Inflammatory macrophage (primary cell): ENCODE results near the gene BRD3.
"Not testable (repeated sequence)": the region's sequence is repeated elsewhere in the genome, so short reads cannot be mapped to it uniquely, and the experiment has no call there.

Source experiments
- DNase-seq, 2 donors: peaks; one replicate each; pipeline ENCODE4 v3.0.0-alpha.2; 2020 to 2022

BRD3 gene

DNA sequence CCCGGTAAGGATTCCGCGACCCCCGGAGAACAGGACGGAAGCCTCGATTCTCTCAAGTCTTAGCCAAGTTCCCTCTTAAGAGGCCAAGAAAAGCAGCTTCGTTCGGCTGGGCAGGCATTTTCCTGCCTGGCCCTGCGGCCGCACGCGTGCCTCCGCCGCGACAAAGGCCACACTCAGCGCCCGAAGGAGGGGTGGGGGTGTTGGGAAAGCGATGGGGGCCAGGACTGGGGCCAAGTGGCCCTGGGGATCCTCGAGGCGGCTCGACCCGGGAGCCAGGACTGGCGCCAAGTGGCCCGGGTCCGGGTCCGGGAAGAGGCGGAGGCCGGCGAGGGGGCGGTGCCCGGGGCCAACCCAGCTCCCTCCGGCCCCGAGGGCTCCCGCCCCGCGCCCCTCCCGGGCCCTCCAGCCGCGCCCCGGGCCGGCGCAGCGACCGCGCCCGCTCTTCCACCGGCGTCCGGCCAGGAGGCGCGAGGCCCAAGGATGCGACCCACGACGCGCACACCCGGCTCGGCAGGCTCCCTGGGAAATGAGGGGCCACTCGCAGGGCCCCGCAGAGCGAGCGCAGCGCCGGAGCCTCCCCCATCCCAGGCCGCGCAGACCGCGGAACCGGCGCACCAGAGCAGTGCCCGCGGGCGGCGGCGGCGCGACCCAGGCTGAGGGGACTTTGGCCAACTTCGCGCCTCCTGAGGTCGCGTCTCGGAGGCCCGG lies 76.5 kb downstream of the BRD3 start:
- DNase-seq = no peak

DNA sequence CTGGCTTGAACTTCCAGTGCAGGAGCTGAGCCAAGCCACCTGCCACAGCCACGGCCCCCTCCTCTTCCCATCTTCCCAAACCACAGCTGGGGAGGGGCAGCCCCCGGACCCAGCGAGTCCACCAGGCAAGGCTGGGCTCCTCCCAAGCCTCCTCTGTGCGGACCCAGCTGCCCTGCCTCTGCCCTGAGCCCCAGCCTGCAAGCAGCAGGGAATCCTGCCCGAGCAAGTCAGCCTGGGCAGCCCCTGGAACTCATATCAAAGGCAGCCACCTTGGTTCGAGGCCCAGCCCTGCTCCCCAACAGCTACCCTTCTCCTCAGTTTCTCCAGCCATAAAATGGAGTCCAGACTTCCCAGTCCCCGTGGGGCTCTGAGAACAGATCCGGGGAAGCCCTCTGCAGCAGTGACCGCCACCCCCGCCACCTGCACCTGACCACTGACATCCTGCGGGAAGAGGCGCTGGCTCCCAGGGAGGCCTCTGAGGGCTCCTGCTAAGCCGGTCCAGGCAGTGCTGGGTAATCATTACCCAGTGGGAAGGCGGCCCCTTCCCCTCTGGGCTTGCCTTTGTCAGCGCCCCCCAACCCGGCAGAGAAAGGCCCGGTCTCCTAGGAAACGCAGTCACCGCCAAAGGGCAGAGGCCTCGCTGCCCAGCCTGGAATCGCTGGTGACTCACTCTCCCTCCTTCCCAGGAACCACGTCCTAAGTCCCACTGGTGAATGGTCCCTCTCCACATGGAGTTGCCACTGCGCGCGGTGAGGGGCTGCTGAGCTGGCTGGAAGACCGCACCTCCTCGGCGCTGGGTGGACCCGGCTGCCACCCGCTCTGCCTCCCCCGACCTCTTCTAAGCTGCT lies 77.2 kb downstream of the BRD3 start:
- DNase-seq = no peak

DNA sequence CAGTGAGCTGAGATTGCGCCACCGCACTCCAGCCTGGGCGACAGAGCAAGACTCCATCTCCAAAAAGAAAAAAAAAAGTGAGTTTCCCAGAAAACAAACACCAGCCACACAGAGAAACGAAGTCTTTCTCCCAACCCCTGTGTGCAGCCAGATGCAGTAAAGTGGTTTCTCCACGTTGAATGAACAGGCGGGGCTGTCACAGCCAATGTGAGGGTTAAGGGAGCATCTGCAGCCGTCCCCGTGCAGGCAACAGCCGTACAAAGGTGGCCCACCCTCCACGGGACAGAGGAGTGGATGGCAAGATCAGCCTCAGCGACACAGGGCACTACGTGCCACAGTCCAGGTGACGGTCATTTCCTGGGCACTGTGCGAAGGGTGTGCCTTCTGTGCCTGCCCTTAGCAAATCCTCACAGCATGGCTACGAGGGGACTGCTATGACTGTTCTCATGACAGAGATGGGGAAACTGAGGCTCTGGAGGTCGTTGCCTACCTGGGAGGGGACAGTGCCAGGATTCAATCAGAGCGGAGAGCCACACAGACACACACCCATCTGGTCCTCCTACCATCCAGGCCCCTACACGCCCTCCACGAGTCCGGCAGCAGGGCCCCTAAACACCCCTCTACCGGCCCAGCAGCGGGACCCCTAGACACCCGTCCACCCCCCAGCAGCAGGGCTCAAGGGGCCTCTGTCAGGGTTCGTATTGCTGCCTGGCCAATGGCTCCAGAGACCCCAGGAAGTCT lies 78.0 kb downstream of the BRD3 start:
- DNase-seq = no peak

- not testable (repeated sequence) for DNase-seq
Observed at GRCh38 chr9:133988771-133989170, 79.1 kb downstream of the BRD3 start.

GRCh38 chr9:133987946-133988665 lies 79.7 kb downstream of the BRD3 start:
- DNase-seq = no peak

DNA sequence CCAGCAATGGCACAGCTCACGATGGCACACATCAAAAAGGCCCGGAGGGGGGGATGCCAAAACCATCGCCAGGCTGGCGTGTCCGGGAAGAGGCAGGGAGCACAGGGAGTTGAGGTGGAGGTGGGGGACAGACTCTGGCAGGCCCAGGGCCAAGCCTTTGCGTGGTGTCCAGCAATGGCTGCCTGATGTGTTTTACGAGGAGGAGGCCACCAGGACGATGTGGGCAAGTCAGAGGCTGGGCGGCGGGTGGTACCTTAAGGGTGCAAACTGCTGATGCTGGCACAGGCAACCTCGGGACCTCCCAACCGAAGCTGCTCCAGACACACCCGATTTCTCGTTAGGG lies 80.4 kb downstream of the BRD3 start:
- no peak for DNase-seq

- no peak for DNase-seq
Observed at GRCh38 chr9:133986774-133987445, 80.9 kb downstream of the BRD3 start.

- no peak for DNase-seq
Observed at GRCh38 chr9:133986061-133986460, 81.8 kb downstream of the BRD3 start.

DNA sequence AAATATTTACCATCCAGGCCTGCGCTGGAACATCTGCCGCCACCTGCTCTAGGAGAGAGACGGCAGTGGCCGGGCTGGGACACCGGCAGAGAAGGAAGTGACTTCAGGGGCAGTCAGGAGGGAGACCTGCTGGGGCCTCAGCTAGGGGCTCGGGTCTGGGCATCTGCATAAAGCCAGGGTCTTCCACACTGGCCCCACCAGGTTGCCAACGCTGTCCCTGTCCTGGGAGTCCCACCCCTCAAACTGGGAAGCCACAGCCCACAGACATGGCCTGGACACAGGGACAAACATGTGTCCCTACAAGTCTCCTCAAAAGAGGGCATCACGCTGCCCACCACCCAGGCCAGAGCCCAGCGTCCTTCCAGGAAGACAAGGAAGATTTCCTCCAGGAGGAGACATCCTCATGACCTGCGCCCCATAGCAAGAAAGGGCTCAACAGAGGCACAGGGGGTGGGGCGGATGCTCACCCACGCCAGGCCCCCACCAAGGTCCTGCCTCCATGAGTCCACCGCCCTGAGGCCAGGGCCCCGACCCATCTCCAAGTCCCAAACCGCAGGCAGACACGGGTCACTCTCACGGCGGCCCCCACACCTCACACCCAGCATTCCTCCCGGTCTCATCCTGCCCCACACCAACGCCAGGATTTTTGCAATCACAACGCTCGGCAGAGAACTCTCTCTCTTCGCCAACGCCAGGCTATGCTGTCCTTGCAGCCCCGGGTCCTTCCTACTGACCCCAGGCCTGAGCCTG lies 84.7 kb downstream of the BRD3 start:
- no peak for DNase-seq

GRCh38 chr9:133981958-133982681 lies 85.7 kb downstream of the BRD3 start:
- DNase-seq = no peak

DNA sequence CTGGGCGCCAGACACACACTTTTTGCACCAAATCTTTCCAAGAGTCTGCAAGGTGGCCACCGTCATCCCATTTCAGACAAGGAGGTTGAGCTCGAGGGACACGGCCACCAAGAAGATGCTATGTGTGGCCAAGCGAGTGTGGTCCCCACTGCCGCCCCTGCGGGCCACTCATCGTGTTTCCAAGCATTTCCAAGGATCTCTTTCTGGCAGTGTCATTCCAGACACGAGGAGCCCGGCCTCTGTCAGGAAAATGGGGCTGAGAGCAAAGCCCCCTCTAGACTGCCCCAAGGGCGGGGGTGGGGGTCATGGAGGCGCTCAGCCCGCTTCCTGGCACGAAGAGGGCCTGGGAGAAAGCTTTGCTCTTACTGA lies 86.3 kb downstream of the BRD3 start:
- no peak for DNase-seq

- no peak for DNase-seq
Observed at GRCh38 chr9:133980864-133981588, 86.8 kb downstream of the BRD3 start.
